Stimulated activated naive CD8-positive, alpha-beta T cell treated with anti-CD3 and anti-CD28 coated beads, Interleukin-15, Interleukin-2, amounts not matched to agents 100 U/mL and 50 U/mL, for 24 hours (primary cell): ENCODE data around the gene SYNGR4.
"Not testable (repeated sequence)": the region's sequence is repeated elsewhere in the genome, so short reads cannot be mapped to it uniquely, and the experiment has no call there.

Experiments used
- ATAC-seq: fragments of 150-1000 bp; cut with Tn5 transposase; one replicate; pipeline ENCODE4 v1.10.0; 2021
- DNase-seq: peaks from one replicate; pipeline ENCODE4 v3.0.0; 2021

The SYNGR4 gene

GRCh38 chr19:48371367-48371766 is 7.2 kb downstream of the SYNGR4 start:
- no peak for ATAC-seq
- no peak for DNase-seq

GRCh38 chr19:48371771-48372170 is 7.6 kb downstream of the SYNGR4 start:
- not testable (repeated sequence) for ATAC-seq, DNase-seq

- ATAC-seq, result peak; percentile 6
- no peak for DNase-seq
Measured at GRCh38 chr19:48372904-48373303, 8.7 kb downstream of the SYNGR4 start.

- ATAC-seq (no peak), DNase-seq (no peak)
Measured at GRCh38 chr19:48373567-48373966, 9.4 kb downstream of the SYNGR4 start.

GRCh38 chr19:48378194-48378570 is 14.0 kb downstream of the SYNGR4 start:
- ATAC-seq (no peak), DNase-seq (no peak)

- no peak for ATAC-seq
- no peak for DNase-seq
Measured at GRCh38 chr19:48379058-48379457, 14.9 kb downstream of the SYNGR4 start.

GRCh38 chr19:48381178-48381950 is 17.2 kb downstream of the SYNGR4 start:
- no peak for DNase-seq
- ATAC-seq, result no peak

GRCh38 chr19:48382286-48382685 is 18.1 kb downstream of the SYNGR4 start:
- ATAC-seq (no peak), DNase-seq (no peak)

- ATAC-seq, result no peak
- DNase-seq, result no peak
Measured at GRCh38 chr19:48385461-48386087, 21.4 kb downstream of the SYNGR4 start.

- no peak for ATAC-seq
- no peak for DNase-seq
Measured at GRCh38 chr19:48386981-48387380, 22.8 kb downstream of the SYNGR4 start.

GRCh38 chr19:48390188-48391099 is 26.3 kb downstream of the SYNGR4 start:
- ATAC-seq, result peak; percentile 69

GRCh38 chr19:48391100-48392005 is 27.2 kb downstream of the SYNGR4 start, which contains the start of gene KDELR1:
KDELR1 (minus strand) TSS chr19:48391551; CDS start chr19:48391358, 193 bp downstream.
- DNase-seq (peak; percentile 82), ATAC-seq (peak; percentile 79)

More at GRCh38 chr19:48390188-48391099, 26.3 kb downstream of the SYNGR4 start:
- peak; percentile 74 for DNase-seq

- not testable (repeated sequence) for ATAC-seq, DNase-seq
Measured at GRCh38 chr19:48392006-48392344, 27.8 kb downstream of the SYNGR4 start.

GRCh38 chr19:48392860-48393558 is 28.8 kb downstream of the SYNGR4 start:
- no peak for ATAC-seq
- DNase-seq, result no peak

- DNase-seq (peak; percentile 37), ATAC-seq (no peak)
Measured at GRCh38 chr19:48393559-48394330, 29.6 kb downstream of the SYNGR4 start, which contains the start of gene GRIN2D. GRIN2D (plus strand) TSS chr19:48393668; CDS start chr19:48398393, 4,725 bp downstream.

- DNase-seq (no peak), ATAC-seq (no peak)
Measured at GRCh38 chr19:48394331-48395169, 30.4 kb downstream of the SYNGR4 start.

- DNase-seq, result no peak
- no peak for ATAC-seq
Measured at GRCh38 chr19:48395170-48395455, 30.9 kb downstream of the SYNGR4 start.

GRCh38 chr19:48395499-48395898 is 31.3 kb downstream of the SYNGR4 start:
- ATAC-seq (no peak), DNase-seq (no peak)
